HG03196 (cell line): ENCODE data around the gene EFCAB11.

Experiments
- ATAC-seq: cut with Tn5 transposase; IDR thresholded peaks from one replicate; pipeline ENCODE4 v1.9.1; 2021; ENCODE audit not compliant: unreplicated experiment

Gene EFCAB11, protein sequence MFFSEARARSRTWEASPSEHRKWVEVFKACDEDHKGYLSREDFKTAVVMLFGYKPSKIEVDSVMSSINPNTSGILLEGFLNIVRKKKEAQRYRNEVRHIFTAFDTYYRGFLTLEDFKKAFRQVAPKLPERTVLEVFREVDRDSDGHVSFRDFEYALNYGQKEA

DNA sequence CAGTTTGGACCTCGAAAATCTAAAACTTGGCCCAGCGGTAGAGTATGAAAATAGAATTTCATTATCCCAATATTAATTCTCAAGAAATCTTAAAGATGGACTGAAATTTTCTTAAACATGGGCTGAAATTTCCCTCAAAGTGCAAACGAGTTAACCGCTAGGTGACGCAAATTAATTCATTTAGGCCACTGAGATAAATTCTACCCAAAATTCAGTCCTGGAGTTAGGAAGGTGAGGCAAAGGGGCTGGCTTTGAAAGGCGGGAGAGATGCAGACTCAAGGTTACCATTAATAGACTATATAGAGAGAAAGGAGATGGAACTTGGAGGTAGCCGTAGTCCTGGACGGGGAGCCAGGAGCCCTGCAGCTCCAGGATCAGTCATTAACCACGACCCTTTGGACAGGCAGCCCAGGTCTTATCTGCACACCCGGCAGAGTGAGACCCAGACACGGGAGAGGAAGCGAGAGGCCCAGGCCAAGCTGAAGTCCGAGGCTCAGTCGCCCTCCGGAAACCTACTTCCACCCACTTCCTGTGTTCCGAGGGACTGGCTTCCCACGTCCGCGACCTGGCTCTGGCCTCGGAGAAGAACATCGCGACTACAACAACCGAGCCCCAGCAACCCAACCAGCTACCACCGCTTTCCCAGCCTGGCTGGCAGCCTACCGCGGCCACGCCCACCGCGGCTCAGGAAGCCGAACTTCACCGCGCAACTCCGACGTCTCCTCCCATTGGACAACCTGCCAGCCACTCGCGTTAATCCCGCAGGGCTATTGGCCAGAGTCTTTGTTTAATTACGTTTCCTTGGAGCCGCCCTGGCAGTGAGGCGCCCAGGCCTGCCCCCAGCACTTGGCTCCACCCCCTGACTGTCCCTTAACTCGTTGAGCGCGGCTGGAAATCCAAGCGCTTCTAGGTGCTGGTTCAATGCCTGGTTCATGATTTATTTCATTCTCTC is at the start of gene EFCAB11:
Gene EFCAB11, minus strand, starts transcription at position 661 of the 952 bp plus-strand sequence. Its CDS starts 70 bp downstream, at position 591.
- peak; percentile 84 for ATAC-seq

DNA sequence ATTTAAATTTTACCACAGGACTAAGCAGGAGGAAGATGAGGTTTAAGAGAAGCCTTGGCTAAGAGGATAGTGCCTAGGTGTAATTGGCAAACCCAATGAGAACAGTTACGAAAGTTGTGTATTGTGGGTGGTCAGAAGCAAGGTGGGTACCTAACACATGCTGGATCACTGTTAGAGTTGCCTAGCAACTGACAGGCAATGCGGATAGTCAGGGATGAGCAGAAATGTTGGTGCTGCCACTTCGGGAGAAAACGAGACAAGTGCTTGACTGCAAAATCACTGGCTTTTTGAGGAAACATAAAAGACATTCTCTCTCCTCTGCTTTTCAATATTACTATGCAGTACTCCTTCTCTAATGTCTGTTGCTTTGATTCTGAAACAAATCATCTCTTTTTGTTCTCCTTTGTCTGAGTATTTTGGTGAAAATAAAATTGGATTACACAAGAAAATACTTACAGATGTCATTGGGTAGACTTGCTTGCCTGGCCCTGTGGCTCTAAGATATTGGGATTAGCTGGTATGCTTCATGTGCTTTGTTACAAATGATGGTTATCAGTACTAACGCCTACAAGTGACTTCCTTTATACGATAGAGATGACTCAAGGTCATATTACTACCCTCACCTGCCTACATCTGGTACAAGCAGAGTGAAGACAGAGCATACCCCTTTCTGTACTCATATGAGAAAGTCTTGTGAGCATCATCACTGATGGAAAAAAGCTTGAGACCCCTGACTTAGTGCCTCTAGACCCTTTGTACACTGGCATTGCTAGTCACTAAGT is 49.2 kb upstream of the EFCAB11 start:
- ATAC-seq: no peak

DNA sequence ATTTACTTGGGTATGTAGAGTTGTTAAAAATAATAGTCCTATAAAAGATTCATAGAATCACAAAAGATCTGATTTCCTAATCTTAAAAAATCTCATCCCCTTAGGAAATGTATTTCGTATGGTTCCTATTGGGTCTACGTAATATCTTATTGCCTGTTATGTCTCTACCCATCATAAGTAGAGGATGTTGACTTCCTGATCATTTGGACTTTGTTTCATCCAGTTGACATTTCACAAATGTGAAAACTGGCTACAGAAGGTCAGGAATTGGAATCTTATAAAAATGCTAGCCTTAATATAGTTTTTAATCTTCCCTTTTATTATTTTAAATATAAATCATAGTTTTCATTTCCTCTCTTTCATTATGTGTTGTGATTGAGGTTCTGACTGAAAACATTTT is 46.4 kb upstream of the EFCAB11 start:
- ATAC-seq: no peak

DNA sequence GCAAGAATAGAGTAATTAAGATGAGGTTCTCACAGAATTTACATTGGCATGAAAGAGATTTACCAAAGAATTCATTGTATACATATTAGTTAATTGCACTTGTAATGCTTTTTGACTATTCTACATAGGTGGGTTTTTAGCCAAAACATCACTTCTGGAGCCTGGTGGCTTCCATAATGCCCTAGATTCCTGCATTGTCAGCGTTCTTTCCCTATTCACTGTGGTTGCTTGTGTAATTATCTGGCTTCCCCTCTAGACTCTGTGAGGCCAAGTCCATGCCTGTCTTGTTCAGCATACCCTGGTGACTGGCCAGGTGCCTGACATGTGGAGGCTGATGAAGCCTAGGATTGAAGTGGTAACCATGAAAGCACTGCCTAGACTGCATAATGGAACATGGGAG is 42.4 kb upstream of the EFCAB11 start:
- no peak for ATAC-seq

DNA sequence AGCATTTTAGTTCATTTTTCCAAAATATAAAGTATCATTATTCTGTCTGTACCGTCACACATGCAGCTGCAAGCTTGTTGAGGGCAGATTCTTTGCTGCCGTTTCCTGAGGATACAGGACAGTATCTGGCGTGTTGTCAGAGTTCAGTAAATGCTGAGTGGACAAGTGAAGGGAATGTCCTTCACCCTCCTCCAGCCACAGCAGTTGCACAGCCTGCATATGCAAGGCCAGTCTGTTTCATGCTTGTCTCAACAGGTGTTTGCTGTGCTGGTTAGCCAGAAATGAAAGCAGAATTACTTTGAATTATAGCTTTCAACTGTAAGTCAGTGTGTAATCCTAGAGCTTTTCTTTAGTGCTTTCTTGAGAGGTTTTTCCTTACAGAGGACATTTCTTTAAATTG is 37.7 kb upstream of the EFCAB11 start:
- no peak for ATAC-seq

DNA sequence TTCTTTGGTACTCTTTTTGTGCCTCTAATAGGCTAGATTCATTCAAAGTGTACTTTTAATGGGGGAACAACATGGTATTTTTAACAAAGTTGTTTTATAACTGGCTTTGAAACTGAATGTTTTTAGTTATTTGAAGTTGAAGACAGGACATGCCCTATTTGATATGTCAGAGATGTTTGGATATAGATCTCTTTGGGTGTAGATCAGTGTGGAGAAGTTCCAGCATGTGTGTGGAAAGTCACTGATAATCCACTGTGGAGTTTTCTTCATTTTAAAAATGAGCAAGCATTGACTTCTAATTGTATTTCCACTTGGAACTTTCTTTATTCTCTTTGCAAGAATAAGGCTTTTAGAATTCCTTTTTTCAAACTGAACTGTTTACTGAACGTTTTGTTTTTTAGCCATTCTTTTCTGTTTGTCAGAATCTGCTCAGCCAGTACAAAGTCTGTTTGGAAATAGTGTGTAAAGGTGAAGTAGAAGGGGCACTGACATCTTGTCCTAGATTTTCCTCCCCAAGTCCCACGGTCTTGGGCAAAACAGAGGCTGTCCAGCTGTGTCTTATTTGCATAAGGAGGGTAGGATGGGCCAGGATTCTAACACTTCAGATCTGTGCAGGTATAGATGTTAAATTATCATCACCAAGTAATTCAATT is 36.2 kb upstream of the EFCAB11 start:
- no peak for ATAC-seq

DNA sequence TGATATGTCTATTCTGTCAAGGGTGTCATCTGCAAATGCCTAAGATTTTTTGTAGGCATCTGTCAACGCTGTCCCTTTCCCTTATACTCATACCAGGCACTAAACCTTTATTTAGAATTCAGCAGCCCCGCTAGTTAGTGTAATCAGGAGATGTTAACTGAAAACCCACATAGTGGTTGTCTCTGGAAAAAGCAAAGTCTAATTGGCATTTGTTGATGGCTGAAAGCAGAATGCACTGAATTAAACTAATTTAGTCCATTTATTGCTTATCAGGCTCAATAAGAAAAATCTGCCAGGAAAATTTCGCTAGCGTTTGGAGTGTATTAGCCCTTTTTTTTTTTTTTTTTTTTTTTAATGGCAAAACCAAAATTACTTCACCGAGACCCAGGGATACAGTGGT is 35.7 kb upstream of the EFCAB11 start:
- no peak for ATAC-seq

DNA sequence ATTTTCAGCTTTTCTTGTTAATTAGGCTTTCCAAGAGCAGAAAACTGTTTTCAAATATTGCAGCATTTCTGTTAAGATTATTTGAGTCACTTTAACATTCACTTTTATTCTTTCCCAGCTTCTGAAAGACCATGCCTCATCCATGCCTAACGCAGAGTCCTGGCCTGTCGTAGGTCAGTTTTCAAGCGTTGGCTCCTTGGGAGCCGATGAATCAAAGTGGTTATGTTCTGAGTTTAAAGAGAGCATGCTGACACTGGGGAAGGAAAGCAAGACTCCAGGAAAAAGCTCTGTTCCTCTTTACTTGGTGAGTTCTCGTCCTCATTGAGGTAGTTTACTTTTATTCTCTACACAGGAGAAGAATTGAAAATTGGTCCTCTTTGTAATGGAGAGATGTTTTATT is 34.3 kb upstream of the EFCAB11 start:
- no peak for ATAC-seq

DNA sequence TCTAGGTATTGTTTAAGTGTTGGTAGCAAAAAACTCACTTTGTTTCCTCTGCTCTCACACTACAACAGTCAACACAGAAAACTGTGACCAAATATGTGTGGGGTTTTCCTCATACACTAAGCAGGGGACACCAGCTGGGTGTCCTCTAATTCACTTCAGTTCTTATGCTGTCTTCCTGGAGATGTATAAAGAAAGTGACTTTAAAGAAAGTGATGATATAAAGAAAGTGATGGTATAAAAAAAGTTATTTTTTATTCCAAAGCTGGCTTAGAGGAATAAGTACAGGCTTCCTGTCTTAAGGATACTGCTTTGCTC is 32.6 kb upstream of the EFCAB11 start:
- no peak for ATAC-seq

DNA sequence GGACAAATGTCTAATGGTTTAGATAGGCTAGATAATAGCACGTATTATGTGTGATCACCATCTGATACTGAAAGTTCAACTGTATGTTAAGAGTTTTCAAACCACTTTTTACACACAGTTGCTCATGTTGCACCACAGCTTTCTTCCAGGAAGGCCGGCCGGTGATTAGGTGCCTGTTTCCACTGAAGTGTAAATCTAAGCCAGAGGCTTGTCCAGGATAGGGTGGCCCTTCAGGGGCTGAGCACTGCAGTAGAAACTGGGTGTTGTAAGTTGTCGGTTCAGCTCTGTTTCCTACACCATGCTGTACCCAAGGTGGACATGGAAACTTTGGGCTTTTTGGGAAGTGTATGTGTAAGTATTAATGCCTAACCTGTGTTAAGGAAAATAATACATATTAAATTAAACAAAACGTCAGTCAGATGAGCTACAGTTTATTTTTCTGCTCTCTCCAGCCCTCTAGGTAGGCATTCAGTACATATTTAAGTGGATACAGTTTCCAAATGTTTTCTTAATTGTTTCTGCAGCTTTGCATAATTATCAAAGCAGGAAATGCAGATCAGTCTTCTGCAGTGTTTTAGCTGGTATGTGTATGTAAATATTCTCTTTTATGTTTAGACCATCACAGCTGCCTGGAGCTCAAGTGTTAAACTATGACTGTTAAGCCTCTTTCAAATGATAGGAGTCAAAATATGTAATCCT is 32.1 kb upstream of the EFCAB11 start:
- ATAC-seq: no peak

DNA sequence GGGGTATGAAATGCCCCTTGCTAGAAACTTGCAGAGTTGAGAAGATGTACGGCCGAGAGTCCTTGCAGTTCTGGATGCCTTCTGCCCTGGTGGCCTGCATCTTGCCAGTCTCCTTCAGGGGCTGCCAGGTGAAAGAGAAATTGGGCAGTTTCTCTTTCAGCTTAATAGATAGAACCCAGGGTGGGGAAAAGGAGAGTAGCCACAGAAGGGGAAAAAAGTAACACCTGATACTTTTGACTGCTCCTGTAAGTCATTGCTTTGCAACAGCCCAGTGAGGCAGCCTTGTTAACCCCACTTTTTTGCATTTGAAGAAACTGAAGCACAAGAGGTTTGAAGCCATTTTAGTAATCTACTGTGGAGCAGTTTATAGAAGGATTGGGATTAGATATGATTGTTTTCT is 28.8 kb upstream of the EFCAB11 start:
- no peak for ATAC-seq

DNA sequence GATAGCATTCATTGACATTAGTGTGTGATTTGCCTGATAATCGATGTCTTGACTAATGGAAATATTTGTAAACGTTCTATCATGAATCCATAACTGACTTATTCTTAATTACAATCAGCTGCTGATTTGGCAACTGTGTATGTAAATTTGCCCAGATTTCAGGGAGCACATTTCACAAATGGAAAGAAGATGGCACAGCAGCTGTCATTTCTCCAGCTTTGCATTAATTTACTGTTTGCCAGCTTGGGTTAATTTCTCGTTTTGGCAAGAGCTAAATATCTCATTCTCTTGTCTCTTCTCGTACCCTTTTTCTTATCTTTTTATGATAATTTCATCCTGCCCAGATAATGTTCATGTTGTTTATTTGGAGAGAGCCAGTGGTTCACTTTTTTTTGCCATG is 24.1 kb upstream of the EFCAB11 start:
- no peak for ATAC-seq

DNA sequence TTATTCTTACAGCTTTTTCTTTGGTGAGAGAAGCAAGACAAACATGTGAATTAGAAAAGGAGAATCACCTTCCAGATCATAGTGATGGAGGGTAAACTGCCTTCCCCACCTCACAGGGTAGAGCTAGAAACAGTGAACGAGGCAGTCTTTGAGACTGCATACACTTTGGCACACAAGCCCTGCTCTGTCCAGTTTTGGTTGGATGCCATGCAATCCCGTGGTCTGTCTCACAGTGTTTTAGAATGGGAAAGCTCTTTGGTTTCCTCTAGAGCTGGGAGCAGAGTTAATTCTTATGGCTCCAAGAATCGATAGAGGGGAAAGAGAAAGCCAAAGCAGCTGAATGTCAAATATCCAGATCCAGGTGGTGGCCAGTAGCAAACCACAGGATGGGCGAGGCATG is 23.1 kb upstream of the EFCAB11 start:
- no peak for ATAC-seq

DNA sequence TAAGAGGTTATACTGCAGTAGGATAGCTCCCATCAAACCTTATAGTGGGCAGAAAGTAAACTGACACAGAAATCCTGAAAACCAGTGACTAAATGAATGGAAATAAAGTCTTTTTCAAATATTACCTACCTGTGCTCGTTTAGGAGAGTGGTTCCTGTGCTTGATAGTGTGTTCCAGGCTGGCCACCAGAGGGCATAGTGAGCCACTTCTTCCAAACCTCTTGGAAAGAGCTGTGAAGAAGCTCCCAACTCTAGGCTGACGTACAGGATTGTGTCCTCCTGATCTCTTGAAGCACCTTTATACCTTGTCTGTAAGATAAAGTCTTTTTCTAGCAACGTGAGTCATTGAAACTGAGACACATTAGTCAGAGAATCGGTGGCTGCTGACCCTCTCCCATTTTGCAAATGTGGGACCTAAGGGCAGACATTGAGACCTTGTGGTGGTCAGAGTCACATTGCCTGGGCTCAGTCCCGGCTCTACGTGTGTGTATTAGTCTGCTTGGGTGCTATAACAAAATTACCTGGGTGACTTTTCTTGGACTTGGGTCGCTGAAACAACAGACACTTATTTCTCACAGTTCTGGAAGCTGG is 18.8 kb upstream of the EFCAB11 start:
- ATAC-seq: no peak

DNA sequence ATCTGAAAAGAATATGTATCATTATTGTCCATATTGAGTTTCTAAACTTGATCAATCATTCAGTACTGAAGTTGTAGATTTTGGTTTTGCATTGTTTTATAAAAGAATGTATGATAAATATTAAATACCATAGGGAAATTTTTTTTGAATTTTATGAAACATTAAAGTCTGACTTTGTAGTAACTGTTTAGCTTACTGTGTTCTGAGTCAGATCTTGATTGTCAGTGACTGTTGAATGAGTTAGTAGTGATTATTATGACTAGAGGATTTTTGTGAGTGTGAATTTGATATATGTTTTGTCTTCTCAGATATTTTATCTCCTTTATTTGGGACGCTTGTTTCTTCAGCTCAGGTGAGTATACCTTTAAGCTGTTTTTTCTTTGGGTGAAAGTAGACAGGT is 11.3 kb upstream of the EFCAB11 start:
- no peak for ATAC-seq

DNA sequence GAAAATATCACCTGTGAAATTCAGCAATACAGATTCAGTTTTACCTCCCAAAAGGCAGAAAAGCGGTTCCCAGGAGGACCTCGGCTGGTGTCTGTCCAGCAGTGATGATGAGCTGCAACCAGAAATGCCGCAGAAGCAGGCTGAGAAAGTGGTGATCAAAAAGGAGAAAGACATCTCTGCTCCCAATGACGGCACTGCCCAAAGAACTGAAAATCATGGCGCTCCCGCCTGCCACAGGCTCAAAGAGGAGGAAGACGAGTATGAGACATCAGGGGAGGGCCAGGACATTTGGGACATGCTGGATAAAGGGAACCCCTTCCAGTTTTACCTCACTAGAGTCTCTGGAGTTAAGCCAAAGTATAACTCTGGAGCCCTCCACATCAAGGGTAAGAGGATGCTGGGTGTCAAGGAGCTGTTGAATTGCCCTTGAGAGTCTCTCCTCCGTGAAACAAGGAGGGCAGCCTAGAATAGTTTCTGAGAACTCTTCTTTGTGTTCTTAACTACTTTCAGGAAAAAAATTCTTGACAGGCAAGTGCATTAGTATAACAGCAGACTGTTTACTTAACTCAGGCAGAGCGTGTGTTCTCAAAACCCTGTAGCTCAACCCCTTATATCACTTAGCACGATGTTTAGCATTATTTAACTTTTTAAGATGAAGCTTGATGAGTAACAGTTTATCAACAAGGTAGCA is 8.9 kb upstream of the EFCAB11 start:
- ATAC-seq: no peak

DNA sequence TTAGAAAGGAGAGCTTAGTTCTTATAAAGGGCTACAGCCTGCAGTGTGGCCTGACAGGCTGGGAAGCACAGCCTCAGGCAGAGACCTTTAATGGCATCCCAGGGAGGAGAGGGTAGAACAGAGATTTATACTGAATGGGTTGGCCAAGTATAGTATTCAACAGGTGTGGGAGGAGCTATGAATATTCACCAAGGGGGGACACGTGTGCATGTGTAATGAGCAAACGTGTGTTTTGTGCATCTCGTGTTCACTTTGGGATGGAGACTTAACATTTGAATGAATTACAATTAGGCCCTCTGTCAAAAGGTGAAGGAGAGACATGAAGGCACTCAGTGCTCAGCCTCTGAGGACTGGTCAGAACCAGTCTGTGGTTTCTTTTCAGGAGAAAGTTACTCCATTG is 6.4 kb upstream of the EFCAB11 start:
- no peak for ATAC-seq

DNA sequence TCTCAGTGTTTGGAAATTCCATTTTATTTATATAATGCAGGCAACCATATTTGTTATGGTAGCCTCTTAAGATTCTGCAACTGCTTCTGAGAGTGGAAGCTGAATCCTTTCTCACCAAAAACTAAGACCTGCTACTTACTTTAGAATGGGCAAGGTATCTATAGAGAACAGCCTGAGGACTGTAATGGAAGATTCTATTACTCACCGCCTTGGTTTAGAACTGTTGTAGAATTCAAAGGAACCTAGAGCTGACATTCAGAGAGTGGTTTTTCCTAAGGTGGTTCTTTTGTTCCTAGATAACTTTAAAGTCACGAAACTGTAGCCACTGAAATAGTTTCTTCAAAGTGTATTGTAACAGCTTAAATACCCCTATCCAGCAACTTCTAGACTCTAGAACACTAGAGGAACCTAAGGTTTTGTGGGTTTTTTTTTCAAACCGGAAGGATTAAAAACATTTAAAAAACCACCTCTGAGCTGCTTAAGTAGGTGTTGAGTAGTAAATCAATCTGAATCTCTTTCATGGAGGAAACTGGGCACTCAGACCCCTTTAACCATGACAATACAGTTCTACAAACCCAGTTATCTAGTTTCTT is 5.4 kb upstream of the EFCAB11 start:
- ATAC-seq: no peak

DNA sequence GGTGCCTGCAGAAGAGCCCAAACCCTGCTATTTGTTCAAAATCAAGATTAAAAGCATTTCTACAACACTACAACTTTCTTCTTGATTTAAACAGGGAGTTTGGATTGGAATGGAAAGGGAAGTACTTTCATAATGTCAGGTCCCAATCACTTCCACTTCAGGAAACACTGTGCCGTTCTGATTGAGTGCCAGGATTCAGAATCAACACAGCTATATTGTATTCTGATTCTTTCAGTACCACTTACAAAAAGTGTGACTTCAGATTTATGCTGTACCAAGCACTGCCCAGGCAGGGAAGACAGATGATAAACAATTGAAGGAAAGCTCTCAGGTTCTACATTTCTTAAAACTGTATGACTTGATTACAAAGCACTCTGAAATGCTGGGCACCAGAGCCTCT is 4.4 kb upstream of the EFCAB11 start:
- no peak for ATAC-seq
